GM23338 (cell line): Measurements from ENCODE around the gene IL20. TPM values are rescaled to one million over a fixed set of nuclear protein-coding genes. Genes with fewer than 3 reads are reported as not detected.
A peak's percentile ranks its signal among the peaks of the same experiment; 100 is the strongest.

ENCODE experiments used
- ATAC-seq: fragments of 200-7000 bp; cut with Tn5 transposase; 3 replicates; pipeline ENCODE4 v1.9.1; 2020
- DNase-seq: peaks from one replicate; pipeline ENCODE4 v3.0.0-alpha.2; 2015; ENCODE audit warnings: low spot score
- H2AFZ ChIP-seq: fragments of 200-600 bp; sonication (generic); 2 replicates; pipeline ENCODE4 v1.8.0; 2016; ENCODE audit warnings: antibody characterized with exemption, mild to moderate bottlenecking, moderate library complexity
- H3F3A ChIP-seq: fragments of 200-600 bp; sonication (generic); replicated peaks from 2 replicates; pipeline ENCODE4 v1.8.0; 2017; ENCODE audit warnings: antibody characterized with exemption, mixed run types, low read depth
- H3K27ac ChIP-seq: fragments of 200-600 bp; sonication (generic); 2 replicates; pipeline ENCODE4 v1.6.1; 2016; ENCODE audit warnings: low read depth
- H3K27me3 ChIP-seq: fragments of 200-600 bp; sonication (generic); 2 replicates; pipeline ENCODE4 v1.8.0; 2016; ENCODE audit warnings: mild to moderate bottlenecking, mixed run types, moderate library complexity; ENCODE audit not compliant: insufficient read depth
- H3K36me3 ChIP-seq: fragments of 200-600 bp; sonication (generic); 2 replicates; pipeline ENCODE4 v1.8.0; 2016; ENCODE audit warnings: mild to moderate bottlenecking; ENCODE audit not compliant: insufficient read depth
- H3K4me1 ChIP-seq: fragments of 200-600 bp; sonication (generic); 2 replicates; pipeline ENCODE4 v1.8.0; 2016; ENCODE audit warnings: mild to moderate bottlenecking, moderate library complexity; ENCODE audit not compliant: insufficient read depth
- H3K4me2 ChIP-seq: fragments of 200-600 bp; sonication (generic); 2 replicates; pipeline ENCODE4 v1.7.1; 2017; ENCODE audit warnings: mixed run types
- H3K4me3 ChIP-seq: fragments of 200-600 bp; sonication (generic); 2 replicates; pipeline ENCODE4 v1.6.1; 2016; ENCODE audit warnings: mixed run types
- H3K79me2 ChIP-seq: fragments of 200-600 bp; sonication (generic); replicated peaks from 2 replicates; pipeline ENCODE4 v1.8.0; 2017; ENCODE audit warnings: mild to moderate bottlenecking; ENCODE audit not compliant: insufficient read depth
- H3K9me2 ChIP-seq: fragments of 200-600 bp; sonication (generic); 2 replicates; pipeline ENCODE4 v1.8.0; 2017; ENCODE audit not compliant: insufficient read depth
- H4K20me1 ChIP-seq: fragments of 200-600 bp; sonication (generic); replicated peaks from 2 replicates; pipeline ENCODE4 v1.8.0; 2017; ENCODE audit warnings: mild to moderate bottlenecking; ENCODE audit not compliant: insufficient read depth
- H3K27ac Mint-ChIP-seq: 2 replicates; pipeline ENCODE4 v1.8.0; 2020; ENCODE audit warnings: inconsistent platforms, mild to moderate bottlenecking, moderate library complexity, mixed read lengths
- H3K27me3 Mint-ChIP-seq: 3 replicates; pipeline ENCODE4 v1.8.0; 2022; ENCODE audit warnings: low read depth, mild to moderate bottlenecking, moderate library complexity, mixed read lengths, inconsistent platforms; ENCODE audit not compliant: insufficient read depth, poor library complexity
- H3K36me3 Mint-ChIP-seq: 3 replicates; pipeline ENCODE4 v1.8.0; 2021; ENCODE audit warnings: low read depth, mild to moderate bottlenecking, inconsistent platforms, moderate library complexity, mixed read lengths
- H3K4me1 Mint-ChIP-seq: 3 replicates; pipeline ENCODE4 v1.8.0; 2020; ENCODE audit warnings: mild to moderate bottlenecking, inconsistent platforms, mixed read lengths
- H3K4me3 Mint-ChIP-seq: 3 replicates; pipeline ENCODE4 v1.8.0; 2021; ENCODE audit warnings: moderate library complexity, mild to moderate bottlenecking, inconsistent platforms, mixed read lengths
- H3K9me3 Mint-ChIP-seq: 3 replicates; pipeline ENCODE4 v1.8.0; 2020; ENCODE audit warnings: moderate library complexity, mild to moderate bottlenecking, inconsistent platforms, mixed read lengths
- CREB1 ChIP-seq: fragments of 250-450 bp; sonication (Bioruptor Pico); IDR thresholded peaks from 2 replicates; pipeline ENCODE4 v1.5.0; 2020; ENCODE audit warnings: low read depth, mild to moderate bottlenecking, moderate library complexity
- NANOG ChIP-seq: IDR thresholded peaks from 2 replicates; pipeline ENCODE4 v1.6.1; 2016; ENCODE audit warnings: antibody characterized with exemption, borderline replicate concordance
- POLR2AphosphoS5 ChIP-seq: IDR thresholded peaks from 2 replicates; pipeline ENCODE4 v1.6.1; 2016; ENCODE audit warnings: antibody characterized with exemption, low read depth
- ZNF114 ChIP-seq: fragments of 250-450 bp; sonication (Bioruptor Pico); IDR thresholded peaks from 2 replicates; pipeline ENCODE4 v1.5.0; 2020; ENCODE audit warnings: mild to moderate bottlenecking, moderate library complexity
- polyA plus RNA-seq: library from polyadenylated mRNA; unstranded; fragments of >200 nt; fragmentation: Nextera tagmentation; extraction: Ambion mirVana; gene quantifications from 2 replicates; pipeline ENCODE4 v1.2.1, GENCODE V29; 2016
- total RNA-seq: library from RNA; depleted of rRNA; stranded (reverse); fragments of >200 nt; shearing (Covaris generic); gene quantifications from 2 replicates; pipeline ENCODE4 v1.2.3, GENCODE V29; 2014
- TF ChIP-seq, protein P1 (sequence below): IDR thresholded peaks from one replicate; pipeline ENCODE4 v1.6.1; 2018; ENCODE audit warnings: antibody characterized with exemption; ENCODE audit not compliant: unreplicated experiment
- TF ChIP-seq, protein P2 (sequence below): IDR thresholded peaks from 2 replicates; pipeline ENCODE4 v1.6.1; 2016; ENCODE audit warnings: antibody characterized with exemption
- TF ChIP-seq, protein P3 (sequence below): fragments of 250-450 bp; sonication (Bioruptor Pico); IDR thresholded peaks from 2 replicates; pipeline ENCODE4 v1.5.0; 2020; ENCODE audit warnings: mild to moderate bottlenecking, moderate library complexity
- TF ChIP-seq, protein P4 (sequence below), 2 experiments: fragments of 200-600 bp in 1 of 2; sonication (generic) in 1 of 2; conservative IDR thresholded peaks; 2 replicates each; pipeline versions ENCODE4 v1.5.1 to v1.6.1; 2016 to 2017; ENCODE audit warnings: antibody characterized with exemption in 2 of 2, low read depth in 2 of 2, mild to moderate bottlenecking in 2 of 2, moderate library complexity in 1 of 2

Gene IL20
- total and polyA plus RNA-seq, 2 experiments from 2014 or later, result not detected

DNA sequence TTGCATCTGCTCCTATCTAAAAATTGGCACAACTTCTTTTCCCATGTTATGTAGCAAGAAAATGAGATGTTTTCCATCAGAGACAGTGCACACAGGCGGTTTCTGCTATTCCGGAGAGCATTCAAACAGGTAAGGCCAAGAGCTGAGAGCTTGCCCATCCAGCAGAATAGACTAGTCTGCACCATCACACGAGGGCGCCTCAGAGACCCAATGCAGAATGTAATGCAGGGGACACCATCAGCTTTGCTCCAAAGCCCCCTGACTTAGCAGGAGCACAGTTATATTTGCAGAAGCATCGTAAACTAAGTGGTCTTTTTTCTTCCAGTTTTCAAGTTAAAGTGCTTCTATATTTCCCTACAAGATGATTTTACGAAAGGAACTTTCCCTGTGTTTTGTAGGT, 36.5 kb downstream of the IL20 start:
- H3K27ac Mint-ChIP-seq, result no peak overlapping the region
- no peaks in the 10 kb centered on the region for H3K9me3 Mint-ChIP-seq

DNA sequence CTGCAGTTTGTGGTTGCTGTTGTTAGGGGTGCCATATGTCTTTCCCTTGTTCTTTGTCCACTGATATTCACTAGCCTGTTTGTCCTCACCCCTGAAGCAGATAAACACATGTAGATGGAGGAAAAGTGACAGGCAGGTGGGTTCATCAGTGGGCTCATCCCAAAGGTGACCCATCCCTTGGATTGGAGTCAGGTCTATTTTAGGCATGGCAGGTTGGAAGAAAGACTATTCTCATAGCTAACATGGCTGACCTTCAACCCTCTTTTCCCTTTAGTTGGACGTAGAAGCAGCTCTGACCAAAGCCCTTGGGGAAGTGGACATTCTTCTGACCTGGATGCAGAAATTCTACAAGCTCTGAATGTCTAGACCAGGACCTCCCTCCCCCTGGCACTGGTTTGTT, 37.3 kb downstream of the IL20 start:
- no peak overlapping the region for H3K4me3 Mint-ChIP-seq
- H3K27ac ChIP-seq, result no peak overlapping the region
- H3K9me2 ChIP-seq, result 0 out of 2 replicates have a peak, but pooled peaks cover 1% of the 10 kb centered on the region
- no peaks in the 10 kb centered on the region for H3F3A ChIP-seq
- H3K27me3 Mint-ChIP-seq, result peaks cover 11% of the 10 kb centered on the region
- no peaks in the 10 kb centered on the region for H3K79me2 ChIP-seq
- no peaks in the 10 kb centered on the region for H3K9me3 Mint-ChIP-seq
- no peak overlapping the region for H2AFZ ChIP-seq
- H3K36me3 Mint-ChIP-seq, result no peaks in the 10 kb centered on the region
- ATAC-seq (no peak), DNase-seq (no peak)
- H3K27me3 ChIP-seq, result peaks cover 5% of the 10 kb centered on the region
- no peaks in the 10 kb centered on the region for H3K4me1 ChIP-seq
- peaks cover 10% of the 10 kb centered on the region; the same call in 2 of the 3 replicates for H3K4me1 Mint-ChIP-seq
- H3K4me3 ChIP-seq, result no peak overlapping the region
- H4K20me1 ChIP-seq, result no peaks in the 10 kb centered on the region
- H3K36me3 ChIP-seq, result no peaks in the 10 kb centered on the region
- H3K27ac Mint-ChIP-seq, result no peak overlapping the region
- H3K4me2 ChIP-seq, result no peak overlapping the region
- TF ChIP-seq, protein P1, sequence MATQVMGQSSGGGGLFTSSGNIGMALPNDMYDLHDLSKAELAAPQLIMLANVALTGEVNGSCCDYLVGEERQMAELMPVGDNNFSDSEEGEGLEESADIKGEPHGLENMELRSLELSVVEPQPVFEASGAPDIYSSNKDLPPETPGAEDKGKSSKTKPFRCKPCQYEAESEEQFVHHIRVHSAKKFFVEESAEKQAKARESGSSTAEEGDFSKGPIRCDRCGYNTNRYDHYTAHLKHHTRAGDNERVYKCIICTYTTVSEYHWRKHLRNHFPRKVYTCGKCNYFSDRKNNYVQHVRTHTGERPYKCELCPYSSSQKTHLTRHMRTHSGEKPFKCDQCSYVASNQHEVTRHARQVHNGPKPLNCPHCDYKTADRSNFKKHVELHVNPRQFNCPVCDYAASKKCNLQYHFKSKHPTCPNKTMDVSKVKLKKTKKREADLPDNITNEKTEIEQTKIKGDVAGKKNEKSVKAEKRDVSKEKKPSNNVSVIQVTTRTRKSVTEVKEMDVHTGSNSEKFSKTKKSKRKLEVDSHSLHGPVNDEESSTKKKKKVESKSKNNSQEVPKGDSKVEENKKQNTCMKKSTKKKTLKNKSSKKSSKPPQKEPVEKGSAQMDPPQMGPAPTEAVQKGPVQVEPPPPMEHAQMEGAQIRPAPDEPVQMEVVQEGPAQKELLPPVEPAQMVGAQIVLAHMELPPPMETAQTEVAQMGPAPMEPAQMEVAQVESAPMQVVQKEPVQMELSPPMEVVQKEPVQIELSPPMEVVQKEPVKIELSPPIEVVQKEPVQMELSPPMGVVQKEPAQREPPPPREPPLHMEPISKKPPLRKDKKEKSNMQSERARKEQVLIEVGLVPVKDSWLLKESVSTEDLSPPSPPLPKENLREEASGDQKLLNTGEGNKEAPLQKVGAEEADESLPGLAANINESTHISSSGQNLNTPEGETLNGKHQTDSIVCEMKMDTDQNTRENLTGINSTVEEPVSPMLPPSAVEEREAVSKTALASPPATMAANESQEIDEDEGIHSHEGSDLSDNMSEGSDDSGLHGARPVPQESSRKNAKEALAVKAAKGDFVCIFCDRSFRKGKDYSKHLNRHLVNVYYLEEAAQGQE, result no peak
- TF ChIP-seq POLR2AphosphoS5, result no peak
- TF ChIP-seq, protein P2, sequence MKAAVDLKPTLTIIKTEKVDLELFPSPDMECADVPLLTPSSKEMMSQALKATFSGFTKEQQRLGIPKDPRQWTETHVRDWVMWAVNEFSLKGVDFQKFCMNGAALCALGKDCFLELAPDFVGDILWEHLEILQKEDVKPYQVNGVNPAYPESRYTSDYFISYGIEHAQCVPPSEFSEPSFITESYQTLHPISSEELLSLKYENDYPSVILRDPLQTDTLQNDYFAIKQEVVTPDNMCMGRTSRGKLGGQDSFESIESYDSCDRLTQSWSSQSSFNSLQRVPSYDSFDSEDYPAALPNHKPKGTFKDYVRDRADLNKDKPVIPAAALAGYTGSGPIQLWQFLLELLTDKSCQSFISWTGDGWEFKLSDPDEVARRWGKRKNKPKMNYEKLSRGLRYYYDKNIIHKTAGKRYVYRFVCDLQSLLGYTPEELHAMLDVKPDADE, result no peak
- TF ChIP-seq CREB1, result no peak
- no peak for TF ChIP-seq NANOG
- TF ChIP-seq, protein P3, sequence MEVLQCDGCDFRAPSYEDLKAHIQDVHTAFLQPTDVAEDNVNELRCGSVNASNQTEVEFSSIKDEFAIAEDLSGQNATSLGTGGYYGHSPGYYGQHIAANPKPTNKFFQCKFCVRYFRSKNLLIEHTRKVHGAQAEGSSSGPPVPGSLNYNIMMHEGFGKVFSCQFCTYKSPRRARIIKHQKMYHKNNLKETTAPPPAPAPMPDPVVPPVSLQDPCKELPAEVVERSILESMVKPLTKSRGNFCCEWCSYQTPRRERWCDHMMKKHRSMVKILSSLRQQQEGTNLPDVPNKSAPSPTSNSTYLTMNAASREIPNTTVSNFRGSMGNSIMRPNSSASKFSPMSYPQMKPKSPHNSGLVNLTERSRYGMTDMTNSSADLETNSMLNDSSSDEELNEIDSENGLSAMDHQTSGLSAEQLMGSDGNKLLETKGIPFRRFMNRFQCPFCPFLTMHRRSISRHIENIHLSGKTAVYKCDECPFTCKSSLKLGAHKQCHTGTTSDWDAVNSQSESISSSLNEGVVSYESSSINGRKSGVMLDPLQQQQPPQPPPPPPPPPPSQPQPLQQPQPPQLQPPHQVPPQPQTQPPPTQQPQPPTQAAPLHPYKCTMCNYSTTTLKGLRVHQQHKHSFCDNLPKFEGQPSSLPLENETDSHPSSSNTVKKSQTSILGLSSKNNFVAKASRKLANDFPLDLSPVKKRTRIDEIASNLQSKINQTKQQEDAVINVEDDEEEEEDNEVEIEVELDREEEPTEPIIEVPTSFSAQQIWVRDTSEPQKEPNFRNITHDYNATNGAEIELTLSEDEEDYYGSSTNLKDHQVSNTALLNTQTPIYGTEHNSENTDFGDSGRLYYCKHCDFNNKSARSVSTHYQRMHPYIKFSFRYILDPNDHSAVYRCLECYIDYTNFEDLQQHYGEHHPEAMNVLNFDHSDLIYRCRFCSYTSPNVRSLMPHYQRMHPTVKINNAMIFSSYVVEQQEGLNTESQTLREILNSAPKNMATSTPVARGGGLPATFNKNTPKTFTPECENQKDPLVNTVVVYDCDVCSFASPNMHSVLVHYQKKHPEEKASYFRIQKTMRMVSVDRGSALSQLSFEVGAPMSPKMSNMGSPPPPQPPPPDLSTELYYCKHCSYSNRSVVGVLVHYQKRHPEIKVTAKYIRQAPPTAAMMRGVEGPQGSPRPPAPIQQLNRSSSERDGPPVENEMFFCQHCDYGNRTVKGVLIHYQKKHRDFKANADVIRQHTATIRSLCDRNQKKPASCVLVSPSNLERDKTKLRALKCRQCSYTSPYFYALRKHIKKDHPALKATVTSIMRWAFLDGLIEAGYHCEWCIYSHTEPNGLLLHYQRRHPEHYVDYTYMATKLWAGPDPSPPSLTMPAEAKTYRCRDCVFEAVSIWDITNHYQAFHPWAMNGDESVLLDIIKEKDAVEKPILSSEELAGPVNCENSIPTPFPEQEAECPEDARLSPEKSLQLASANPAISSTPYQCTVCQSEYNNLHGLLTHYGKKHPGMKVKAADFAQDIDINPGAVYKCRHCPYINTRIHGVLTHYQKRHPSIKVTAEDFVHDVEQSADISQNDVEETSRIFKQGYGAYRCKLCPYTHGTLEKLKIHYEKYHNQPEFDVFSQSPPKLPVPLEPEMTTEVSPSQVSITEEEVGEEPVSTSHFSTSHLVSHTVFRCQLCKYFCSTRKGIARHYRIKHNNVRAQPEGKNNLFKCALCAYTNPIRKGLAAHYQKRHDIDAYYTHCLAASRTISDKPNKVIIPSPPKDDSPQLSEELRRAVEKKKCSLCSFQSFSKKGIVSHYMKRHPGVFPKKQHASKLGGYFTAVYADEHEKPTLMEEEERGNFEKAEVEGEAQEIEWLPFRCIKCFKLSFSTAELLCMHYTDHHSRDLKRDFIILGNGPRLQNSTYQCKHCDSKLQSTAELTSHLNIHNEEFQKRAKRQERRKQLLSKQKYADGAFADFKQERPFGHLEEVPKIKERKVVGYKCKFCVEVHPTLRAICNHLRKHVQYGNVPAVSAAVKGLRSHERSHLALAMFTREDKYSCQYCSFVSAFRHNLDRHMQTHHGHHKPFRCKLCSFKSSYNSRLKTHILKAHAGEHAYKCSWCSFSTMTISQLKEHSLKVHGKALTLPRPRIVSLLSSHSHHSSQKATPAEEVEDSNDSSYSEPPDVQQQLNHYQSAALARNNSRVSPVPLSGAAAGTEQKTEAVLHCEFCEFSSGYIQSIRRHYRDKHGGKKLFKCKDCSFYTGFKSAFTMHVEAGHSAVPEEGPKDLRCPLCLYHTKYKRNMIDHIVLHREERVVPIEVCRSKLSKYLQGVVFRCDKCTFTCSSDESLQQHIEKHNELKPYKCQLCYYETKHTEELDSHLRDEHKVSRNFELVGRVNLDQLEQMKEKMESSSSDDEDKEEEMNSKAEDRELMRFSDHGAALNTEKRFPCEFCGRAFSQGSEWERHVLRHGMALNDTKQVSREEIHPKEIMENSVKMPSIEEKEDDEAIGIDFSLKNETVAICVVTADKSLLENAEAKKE (CRISPR knock-in tag), result no peak

More for the DNA sequence above, 36.5 kb downstream of the IL20 start:
- TF ChIP-seq, protein P4, sequence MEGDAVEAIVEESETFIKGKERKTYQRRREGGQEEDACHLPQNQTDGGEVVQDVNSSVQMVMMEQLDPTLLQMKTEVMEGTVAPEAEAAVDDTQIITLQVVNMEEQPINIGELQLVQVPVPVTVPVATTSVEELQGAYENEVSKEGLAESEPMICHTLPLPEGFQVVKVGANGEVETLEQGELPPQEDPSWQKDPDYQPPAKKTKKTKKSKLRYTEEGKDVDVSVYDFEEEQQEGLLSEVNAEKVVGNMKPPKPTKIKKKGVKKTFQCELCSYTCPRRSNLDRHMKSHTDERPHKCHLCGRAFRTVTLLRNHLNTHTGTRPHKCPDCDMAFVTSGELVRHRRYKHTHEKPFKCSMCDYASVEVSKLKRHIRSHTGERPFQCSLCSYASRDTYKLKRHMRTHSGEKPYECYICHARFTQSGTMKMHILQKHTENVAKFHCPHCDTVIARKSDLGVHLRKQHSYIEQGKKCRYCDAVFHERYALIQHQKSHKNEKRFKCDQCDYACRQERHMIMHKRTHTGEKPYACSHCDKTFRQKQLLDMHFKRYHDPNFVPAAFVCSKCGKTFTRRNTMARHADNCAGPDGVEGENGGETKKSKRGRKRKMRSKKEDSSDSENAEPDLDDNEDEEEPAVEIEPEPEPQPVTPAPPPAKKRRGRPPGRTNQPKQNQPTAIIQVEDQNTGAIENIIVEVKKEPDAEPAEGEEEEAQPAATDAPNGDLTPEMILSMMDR (conservative IDR thresholded peaks at IDR 0.05; ENCODE audit: low read depth in 2 of 2), result peak in 1 of 2 experiments; percentile 25; a peak in 2 of 4 replicates
- TF ChIP-seq ZNF114 (CRISPR knock-in tag), result no peak
- no peak overlapping the region for H3K4me3 ChIP-seq
- ATAC-seq, result no peak
- H3F3A ChIP-seq, result no peaks in the 10 kb centered on the region
- H3K4me1 ChIP-seq, result no peaks in the 10 kb centered on the region
- H2AFZ ChIP-seq, result no peak overlapping the region
- Mint-ChIP-seq H3K27me3 (peaks cover 5% of the 10 kb centered on the region), H3K36me3 (no peaks in the 10 kb centered on the region), H3K4me1 (peaks cover 4% of the 10 kb centered on the region; the same call in 2 of the 3 replicates), H3K4me3 (no peak overlapping the region)
- H3K27ac ChIP-seq, result no peak overlapping the region
- no peak overlapping the region for H3K4me2 ChIP-seq
- no peaks in the 10 kb centered on the region for H3K9me2 ChIP-seq
- H3K36me3 ChIP-seq, result no peaks in the 10 kb centered on the region
- no peak for DNase-seq
- H4K20me1 ChIP-seq, result no peaks in the 10 kb centered on the region
- H3K27me3 ChIP-seq, result no peaks in the 10 kb centered on the region
- H3K79me2 ChIP-seq, result no peaks in the 10 kb centered on the region
